ENCODE data around the gene PSORS1C2. TPM values are rescaled to one million over a fixed set of nuclear protein-coding genes. Genes with fewer than 3 reads are reported as not detected.

Gene PSORS1C2
- total RNA-seq, 1 donor from 2014 or later, result not detected

- Mint-ChIP-seq H3K27ac (ENCODE audit: unreplicated experiment) (peak overlapping the region; percentile 99), H3K9me3 (ENCODE audit: low read depth) (no peaks in the 10 kb centered on the region), H3K4me1 (ENCODE audit: low read depth) (peaks cover 44% of the 10 kb centered on the region), H3K36me3 (ENCODE audit: low read depth) (no peaks in the 10 kb centered on the region), H3K27me3 (ENCODE audit: low read depth) (peaks cover 14% of the 10 kb centered on the region), H3K4me3 (ENCODE audit: unreplicated experiment) (peak overlapping the region; percentile 74)
- TF ChIP-seq CTCF (IDR thresholded peaks at IDR 0.05), result no peak
- DNase-seq (ENCODE audit: low spot score), result peak; percentile 43
These were observed 24.9 kb downstream of the PSORS1C2 start for GRCh38 chr6:31113861-31114540.

- H3K9me3 Mint-ChIP-seq (ENCODE audit: low read depth), result no peaks in the 10 kb centered on the region
- peak within 1 kb of the TSS; percentile 32 for H3K27ac Mint-ChIP-seq (ENCODE audit: unreplicated experiment)
- peaks cover 16% of the 10 kb centered on the region for H3K27me3 Mint-ChIP-seq (ENCODE audit: low read depth)
- peak; percentile 40 for DNase-seq (ENCODE audit: low spot score)
- H3K4me1 Mint-ChIP-seq (ENCODE audit: low read depth), result peaks cover 44% of the 10 kb centered on the region
- no peaks in the 10 kb centered on the region for H3K36me3 Mint-ChIP-seq (ENCODE audit: low read depth)
- H3K4me3 Mint-ChIP-seq (ENCODE audit: unreplicated experiment), result no peak within 1 kb of the TSS
- TF ChIP-seq CTCF (IDR thresholded peaks at IDR 0.05), result no peak
These were observed 26.4 kb downstream of the PSORS1C2 start, which contains the start of gene C6orf15 for GRCh38 chr6:31112478-31112877. Gene C6orf15, minus strand, starts transcription at chr6:31112575. Its CDS starts 20 bp downstream, at chr6:31112555.

- no peaks in the 10 kb centered on the region for H3K9me3 Mint-ChIP-seq (ENCODE audit: low read depth)
- H3K4me3 Mint-ChIP-seq (ENCODE audit: unreplicated experiment), result no peak overlapping the region
- TF ChIP-seq CTCF (IDR thresholded peaks at IDR 0.05), result no peak
- DNase-seq (ENCODE audit: low spot score), result peak; percentile 85
- H3K36me3 Mint-ChIP-seq (ENCODE audit: low read depth), result no peaks in the 10 kb centered on the region
- H3K27me3 Mint-ChIP-seq (ENCODE audit: low read depth), result peaks cover 21% of the 10 kb centered on the region
- H3K4me1 Mint-ChIP-seq (ENCODE audit: low read depth), result peaks cover 39% of the 10 kb centered on the region
- H3K27ac Mint-ChIP-seq (ENCODE audit: unreplicated experiment), result no peak overlapping the region
These were observed 27.2 kb downstream of the PSORS1C2 start for GRCh38 chr6:31111712-31112111.

GRCh38 chr6:31110825-31111582, 27.9 kb downstream of the PSORS1C2 start:
- no peak for TF ChIP-seq CTCF (IDR thresholded peaks at IDR 0.05)
- no peaks in the 10 kb centered on the region for H3K9me3 Mint-ChIP-seq (ENCODE audit: low read depth)
- H3K27ac Mint-ChIP-seq (ENCODE audit: unreplicated experiment), result no peak overlapping the region
- peak; percentile 48 for DNase-seq (ENCODE audit: low spot score)
- no peaks in the 10 kb centered on the region for H3K36me3 Mint-ChIP-seq (ENCODE audit: low read depth)
- peaks cover 24% of the 10 kb centered on the region for H3K27me3 Mint-ChIP-seq (ENCODE audit: low read depth)
- H3K4me1 Mint-ChIP-seq (ENCODE audit: low read depth), result peaks cover 33% of the 10 kb centered on the region
- H3K4me3 Mint-ChIP-seq (ENCODE audit: unreplicated experiment), result no peak overlapping the region

GRCh38 chr6:31107052-31107451, 31.8 kb downstream of the PSORS1C2 start:
- Mint-ChIP-seq H3K4me3 (ENCODE audit: unreplicated experiment) (no peak overlapping the region), H3K36me3 (ENCODE audit: low read depth) (no peaks in the 10 kb centered on the region), H3K27ac (ENCODE audit: unreplicated experiment) (no peak overlapping the region), H3K27me3 (ENCODE audit: low read depth) (peaks cover 28% of the 10 kb centered on the region), H3K9me3 (ENCODE audit: low read depth) (no peaks in the 10 kb centered on the region), H3K4me1 (ENCODE audit: low read depth) (no peaks in the 10 kb centered on the region)
- no peak for DNase-seq (ENCODE audit: low spot score)
- TF ChIP-seq CTCF (IDR thresholded peaks at IDR 0.05), result no peak
